Ectodermal cell (in vitro differentiated cells): Measurements from ENCODE around the gene DDX6.

ENCODE experiments used
- H3K27ac ChIP-seq: 2 replicates; pipeline ENCODE4 v1.7.0; 2013; ENCODE audit warnings: mild to moderate bottlenecking, low read depth, low read length; ENCODE audit not compliant: insufficient read depth, poor library complexity, severe bottlenecking
- H3K27me3 ChIP-seq: 2 replicates; pipeline ENCODE4 v1.7.0; 2013; ENCODE audit warnings: mild to moderate bottlenecking, low read length; ENCODE audit not compliant: insufficient read depth, control insufficient read depth, poor library complexity, severe bottlenecking
- H3K36me3 ChIP-seq: one replicate; pipeline ENCODE4 v1.7.0; 2013; ENCODE audit warnings: low read length; ENCODE audit not compliant: control insufficient read depth, insufficient read depth
- H3K4me1 ChIP-seq: one replicate; pipeline ENCODE4 v1.7.0; 2013; ENCODE audit warnings: low read length; ENCODE audit not compliant: control insufficient read depth, insufficient read depth
- H3K4me3 ChIP-seq: 2 replicates; pipeline ENCODE4 v1.7.0; 2013; ENCODE audit warnings: low read depth, low read length, control low read depth; ENCODE audit not compliant: insufficient read depth
- H3K9me3 ChIP-seq: 2 replicates; pipeline ENCODE4 v1.7.0; 2013; ENCODE audit warnings: mild to moderate bottlenecking, low read length, moderate library complexity; ENCODE audit not compliant: control insufficient read depth
- WGBS, 2 experiments: methylation state at CpG; one replicate each; pipeline ENCODE4 v1.1.7; 2013; ENCODE audit warnings: missing lambda C conversion rate in 2 of 2; 5-methylcytosine and 5-hydroxymethylcytosine counted together

Gene DDX6

GRCh38 chr11:118705111-118705741, 85.7 kb downstream of the DDX6 start:
- Histone ChIP-seq H3K36me3 (no peaks in the 10 kb centered on the region), H3K4me1 (peaks cover 14% of the 10 kb centered on the region), H3K27ac (peak overlapping the region; percentile 42), H3K27me3 (no peaks in the 10 kb centered on the region), H3K9me3 (no peaks in the 10 kb centered on the region), H3K4me3 (no peak overlapping the region)
- WGBS, 2 experiments, result 84 to 85% methylated on average over 15 of the region's 15 CpGs

- Histone ChIP-seq H3K27me3 (no peaks in the 10 kb centered on the region), H3K36me3 (no peaks in the 10 kb centered on the region), H3K9me3 (no peaks in the 10 kb centered on the region), H3K27ac (no peak overlapping the region), H3K4me1 (peaks cover 14% of the 10 kb centered on the region), H3K4me3 (no peak overlapping the region)
- WGBS, 2 experiments, result 94% methylated on average over 5 of the region's 5 CpGs
These were observed 87.3 kb downstream of the DDX6 start for GRCh38 chr11:118703563-118704106.

- WGBS, 2 experiments, result 88 to 91% methylated on average over 7 of the region's 7 CpGs
- Histone ChIP-seq H3K4me1 (no peaks in the 10 kb centered on the region), H3K4me3 (no peak overlapping the region), H3K9me3 (no peaks in the 10 kb centered on the region), H3K27me3 (no peaks in the 10 kb centered on the region), H3K36me3 (no peaks in the 10 kb centered on the region), H3K27ac (no peak overlapping the region)
These were observed 91.3 kb downstream of the DDX6 start for GRCh38 chr11:118699506-118700220.
